Right hindlimb (tissue), 1 donor: ENCODE results near the gene FGG.
"Not testable (repeated sequence)": the region's sequence is repeated elsewhere in the genome, so short reads cannot be mapped to it uniquely, and the experiment has no call there.

Experiments used
- DNase-seq: peaks from one replicate; pipeline ENCODE4 v3.0.0-alpha.2; 2018

FGG gene

GRCh38 chr4:154609532-154609931 lies 2.9 kb downstream of the FGG start:
- DNase-seq = no peak

- DNase-seq = no peak
Measured at GRCh38 chr4:154608361-154609252, 3.8 kb downstream of the FGG start.

- DNase-seq = no peak
Measured at GRCh38 chr4:154606728-154607723, 5.4 kb downstream of the FGG start.

- DNase-seq = no peak
Measured at GRCh38 chr4:154604696-154605200, 7.7 kb downstream of the FGG start.

- DNase-seq = no peak
Measured at GRCh38 chr4:154603033-154603943, 9.2 kb downstream of the FGG start.

- DNase-seq = no peak
Measured at GRCh38 chr4:154602404-154603020, 9.9 kb downstream of the FGG start.

- DNase-seq = no peak
Measured at GRCh38 chr4:154597798-154598774, 14.4 kb downstream of the FGG start.

GRCh38 chr4:154597281-154597680 lies 15.2 kb downstream of the FGG start:
- DNase-seq = not testable (repeated sequence)

- no peak for DNase-seq
Measured at GRCh38 chr4:154595807-154596206, 16.6 kb downstream of the FGG start.

- not testable (repeated sequence) for DNase-seq
Measured at GRCh38 chr4:154594343-154594742, 18.1 kb downstream of the FGG start.

- DNase-seq = no peak
Measured at GRCh38 chr4:154593868-154594267, 18.6 kb downstream of the FGG start.

- no peak for DNase-seq
Measured at GRCh38 chr4:154591890-154592289, 20.6 kb downstream of the FGG start.

- no peak for DNase-seq
Measured at GRCh38 chr4:154590329-154591006, 22.0 kb downstream of the FGG start, which contains the start of gene FGA. Gene FGA, minus strand, starts transcription at chr4:154590742. Its CDS starts 55 bp downstream, at chr4:154590687.

- no peak for DNase-seq
Measured at GRCh38 chr4:154589296-154590197, 22.9 kb downstream of the FGG start.

GRCh38 chr4:154588198-154588597 lies 24.3 kb downstream of the FGG start:
- DNase-seq = no peak

GRCh38 chr4:154586296-154587033 lies 26.0 kb downstream of the FGG start:
- DNase-seq = no peak

GRCh38 chr4:154585369-154586018 lies 27.0 kb downstream of the FGG start:
- DNase-seq = no peak
